HTR-8/SVneo (cell line): ENCODE results near the gene LRRC75B.

Experiments
- DNase-seq: peaks from one replicate; pipeline ENCODE4 v3.0.0; 2011; ENCODE audit warnings: low spot score, mixed read lengths; ENCODE audit not compliant: insufficient read length
- FAIRE-seq: peaks from 2 replicates; lab custom pipeline; 2011; peaks lifted over from hg19 to GRCh38; lab: Jason Lieb, UNC

Gene LRRC75B

GRCh38 chr22:24587948-24588347, 4.9 kb downstream of the LRRC75B start:
- DNase-seq (no peak), FAIRE-seq (no peak)

GRCh38 chr22:24587251-24587650, 5.6 kb downstream of the LRRC75B start:
- FAIRE-seq (no peak), DNase-seq (no peak)

- no peak for FAIRE-seq
- DNase-seq: no peak
Measured at GRCh38 chr22:24585927-24586546, 6.8 kb downstream of the LRRC75B start.

GRCh38 chr22:24585461-24585860, 7.4 kb downstream of the LRRC75B start:
- no peak for FAIRE-seq

GRCh38 chr22:24584871-24585411, 7.9 kb downstream of the LRRC75B start:
- DNase-seq: no peak
- FAIRE-seq: no peak

More at GRCh38 chr22:24585461-24585860, 7.4 kb downstream of the LRRC75B start:
- DNase-seq: no peak

GRCh38 chr22:24584166-24584790, 8.6 kb downstream of the LRRC75B start:
- no peak for FAIRE-seq

GRCh38 chr22:24583221-24584165, 9.4 kb downstream of the LRRC75B start:
- FAIRE-seq (no peak), DNase-seq (no peak)

More at GRCh38 chr22:24584166-24584790, 8.6 kb downstream of the LRRC75B start:
- no peak for DNase-seq

GRCh38 chr22:24582056-24582814, 10.6 kb downstream of the LRRC75B start:
- FAIRE-seq (no peak), DNase-seq (no peak)

GRCh38 chr22:24580276-24580675, 12.6 kb downstream of the LRRC75B start:
- DNase-seq (no peak), FAIRE-seq (no peak)

GRCh38 chr22:24579258-24579601, 13.6 kb downstream of the LRRC75B start:
- DNase-seq (no peak), FAIRE-seq (no peak)

GRCh38 chr22:24578355-24579257, 14.3 kb downstream of the LRRC75B start:
- FAIRE-seq: no peak
- no peak for DNase-seq

GRCh38 chr22:24576778-24577177, 16.1 kb downstream of the LRRC75B start:
- no peak for FAIRE-seq
- no peak for DNase-seq

- FAIRE-seq: no peak
- no peak for DNase-seq
Measured at GRCh38 chr22:24571266-24571665, 21.6 kb downstream of the LRRC75B start.

- FAIRE-seq: no peak
- DNase-seq: no peak
Measured at GRCh38 chr22:24567668-24568067, 25.2 kb downstream of the LRRC75B start.

- no peak for FAIRE-seq
- no peak for DNase-seq
Measured at GRCh38 chr22:24566899-24567511, 25.9 kb downstream of the LRRC75B start.

- FAIRE-seq: no peak
- no peak for DNase-seq
Measured at GRCh38 chr22:24565077-24565476, 27.8 kb downstream of the LRRC75B start.

GRCh38 chr22:24564376-24565058, 28.4 kb downstream of the LRRC75B start:
- FAIRE-seq (no peak), DNase-seq (no peak)

- DNase-seq (no peak), FAIRE-seq (no peak)
Measured at GRCh38 chr22:24563246-24563645, 29.6 kb downstream of the LRRC75B start.
